HG03378 (cell line): Measurements from ENCODE around the gene EVI5L.
"Not testable (repeated sequence)": the region's sequence is repeated elsewhere in the genome, so short reads cannot be mapped to it uniquely, and the experiment has no call there.

ENCODE experiments used
- ATAC-seq: cut with Tn5 transposase; IDR thresholded peaks from one replicate; pipeline ENCODE4 v1.9.1; 2021; ENCODE audit warnings: mild to moderate bottlenecking, moderate library complexity; ENCODE audit not compliant: unreplicated experiment

EVI5L gene

DNA sequence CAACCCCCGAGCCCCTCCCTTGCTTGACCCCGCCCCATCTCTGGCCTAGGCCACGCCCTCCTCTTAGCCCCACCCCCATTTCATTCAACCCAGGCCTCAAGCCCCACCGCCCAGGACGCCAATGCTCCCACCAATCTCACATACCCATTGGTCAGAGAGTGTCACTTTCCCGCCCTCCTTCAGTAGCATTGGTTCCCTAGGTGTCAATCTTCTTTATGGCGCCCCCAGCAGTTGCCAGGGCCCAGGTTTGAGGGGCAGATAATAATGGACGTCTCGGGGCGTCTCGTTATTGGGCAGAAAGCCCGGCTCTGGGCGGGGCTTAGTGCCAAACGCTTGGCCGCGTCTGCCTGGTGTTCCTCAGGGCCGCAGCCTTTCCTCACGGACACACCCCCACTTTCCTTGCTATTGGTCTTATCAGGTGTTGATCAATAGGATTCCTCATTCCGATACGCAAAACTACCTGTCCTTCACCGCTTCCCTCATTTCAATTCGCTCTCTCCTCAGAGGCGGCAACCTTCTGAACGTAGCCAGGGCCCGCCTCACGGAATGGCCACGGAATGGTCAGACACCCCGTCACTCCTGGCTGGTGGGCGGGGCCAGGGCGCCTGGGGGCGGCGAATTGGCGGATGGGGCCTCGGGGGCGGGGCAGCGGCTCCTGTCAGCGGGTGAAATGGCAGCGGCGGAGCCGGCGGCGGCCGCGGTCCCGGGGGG lies at the start of gene EVI5L:
TSS of gene EVI5L (plus strand) at position 658 of the 711 bp plus-strand sequence. CDS start 16,325 bp downstream, outside the sequence.
- peak; percentile 87 for ATAC-seq

DNA sequence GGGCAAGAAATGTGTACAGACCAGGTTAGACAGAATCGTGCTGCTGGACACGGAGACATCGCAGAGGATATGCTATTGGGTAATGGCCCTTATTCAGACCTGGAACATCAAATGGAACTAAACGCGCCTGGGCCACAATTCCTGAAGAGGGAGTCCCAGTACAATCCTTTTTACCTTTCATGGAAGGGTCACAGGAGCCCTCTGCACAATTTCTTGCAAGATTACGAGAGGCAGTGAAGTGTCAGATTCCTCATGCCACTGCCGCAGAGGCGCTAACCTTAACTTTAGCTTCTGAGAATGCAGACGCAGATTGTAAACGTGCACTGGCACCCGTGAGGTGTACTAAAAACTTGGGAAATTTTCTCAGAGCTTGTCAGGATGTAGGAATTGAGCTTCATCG lies 48.9 kb upstream of the EVI5L start:
- ATAC-seq: no peak

DNA sequence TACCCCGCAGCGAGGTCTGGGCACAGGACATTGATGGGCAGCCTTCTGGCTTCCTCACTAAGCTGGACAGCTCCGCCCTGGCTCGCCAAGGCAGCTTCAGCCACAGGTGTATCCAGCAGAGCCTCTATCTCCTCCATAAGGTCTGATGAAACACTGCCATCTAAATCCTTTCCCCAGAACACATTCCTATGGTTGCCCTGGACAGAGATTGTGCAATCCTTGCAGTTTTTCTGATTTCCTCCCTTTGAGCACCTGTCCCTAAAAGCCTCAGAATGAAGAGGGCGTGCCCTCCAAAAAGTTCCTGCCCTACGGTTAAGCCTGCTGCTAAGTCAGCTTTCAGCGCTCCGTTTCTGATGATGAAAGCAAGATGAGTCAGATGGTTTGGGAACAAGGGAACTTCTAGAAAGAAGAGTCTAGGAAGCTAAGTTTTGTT lies 46.0 kb upstream of the EVI5L start:
- no peak for ATAC-seq

DNA sequence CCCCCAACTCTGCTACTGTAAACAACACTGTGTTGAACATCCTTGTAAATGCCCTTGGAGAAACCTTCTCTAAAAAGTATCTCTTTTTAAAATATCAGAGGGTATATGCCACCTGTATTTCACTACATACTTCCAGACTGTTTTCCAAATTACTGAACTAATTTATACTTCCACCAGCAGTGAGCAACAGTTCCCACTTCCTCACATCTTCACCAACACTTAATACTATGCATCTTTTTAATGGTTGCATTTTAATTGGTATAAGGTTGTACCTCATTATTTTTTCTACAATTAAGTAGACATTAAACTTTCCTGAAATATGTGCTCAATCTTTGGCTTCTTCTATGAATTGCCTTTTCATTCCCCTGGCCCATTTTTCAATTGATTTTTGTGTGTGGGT lies 45.2 kb upstream of the EVI5L start:
- ATAC-seq: no peak

DNA sequence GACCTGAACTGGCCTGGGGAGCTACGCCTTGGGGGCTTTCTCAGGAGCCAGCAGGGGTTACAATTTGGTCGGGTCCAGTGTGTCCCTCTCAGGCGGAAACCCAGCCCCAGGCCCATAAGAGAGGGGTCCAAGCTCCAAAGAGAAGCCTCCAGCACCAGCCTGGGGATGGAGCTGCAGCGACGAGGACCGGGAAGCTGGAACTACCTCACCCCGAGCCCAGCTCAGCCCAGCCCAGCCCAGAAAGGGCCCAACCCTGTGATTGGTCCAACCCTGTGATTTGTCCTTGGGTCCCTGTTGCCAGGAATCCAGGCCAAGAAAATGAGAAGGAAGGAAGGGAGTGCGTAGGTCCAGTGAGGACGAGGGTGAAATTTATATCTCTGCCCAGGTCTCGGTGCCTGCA lies 42.9 kb upstream of the EVI5L start:
- ATAC-seq: no peak

DNA sequence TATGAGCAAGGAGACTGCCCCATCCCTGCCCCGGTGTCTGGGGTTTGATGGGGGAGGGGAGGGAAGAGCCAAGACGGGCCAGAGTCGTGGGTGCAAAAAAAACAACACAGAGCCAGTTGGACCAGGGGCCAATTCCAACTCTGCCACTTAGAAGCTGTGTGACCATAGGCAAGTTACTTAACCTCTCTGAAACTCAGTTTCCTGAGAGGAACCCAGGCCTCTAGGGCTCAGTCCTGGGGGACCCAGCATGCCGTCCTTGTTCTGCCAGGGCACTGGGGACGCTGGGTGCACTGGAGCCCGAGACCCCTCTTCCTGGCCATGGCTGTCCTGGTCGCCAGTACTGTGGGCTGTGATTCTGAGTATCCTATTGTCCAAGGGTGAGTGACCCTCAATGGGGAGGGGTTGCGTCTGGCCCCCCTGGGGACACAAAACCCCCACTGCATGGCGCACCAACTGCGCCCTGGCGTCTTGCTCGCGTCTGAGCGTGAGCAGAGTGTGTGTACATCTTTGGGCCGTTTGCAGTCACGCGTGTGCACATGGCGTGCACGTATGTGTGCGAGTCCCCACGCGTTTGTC lies 42.3 kb upstream of the EVI5L start:
- no peak for ATAC-seq

DNA sequence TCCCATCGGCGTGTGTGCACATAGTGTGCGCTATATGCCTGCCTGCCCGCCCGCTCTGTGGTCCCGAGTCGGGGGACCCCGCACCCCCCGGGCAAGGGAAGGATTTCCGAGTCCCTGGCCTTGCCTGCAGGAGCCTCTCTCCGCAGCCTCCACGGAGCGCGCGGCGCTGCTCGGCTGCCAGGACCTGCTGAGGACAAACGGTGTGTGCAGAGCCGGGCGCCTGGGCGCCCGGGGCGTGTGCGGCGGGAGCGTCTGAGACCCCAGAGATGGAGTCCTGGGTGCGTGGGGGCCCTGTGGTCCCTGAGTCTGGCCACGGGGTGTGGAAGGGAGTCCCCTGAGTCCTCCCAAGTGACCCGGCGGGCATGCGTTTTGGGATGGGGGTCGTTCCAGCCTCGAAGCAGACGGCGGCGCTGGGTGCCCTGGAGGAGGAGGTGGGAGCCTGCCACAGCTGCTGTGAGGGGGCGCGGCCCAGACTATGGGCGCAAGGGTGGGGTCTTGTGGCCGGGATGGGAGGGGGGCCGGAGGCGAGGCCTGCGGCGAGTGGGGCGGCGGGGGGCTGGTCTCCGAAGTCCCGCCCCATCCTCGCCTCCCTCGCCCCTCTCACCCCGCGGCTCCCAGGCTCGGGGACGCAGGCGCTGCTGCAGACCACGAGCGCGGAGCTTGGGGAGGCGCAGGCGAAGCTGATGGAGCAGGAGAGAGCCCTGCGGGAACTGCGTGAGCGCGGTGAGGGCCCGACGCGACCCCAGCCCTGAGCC lies 41.7 kb upstream of the EVI5L start:
- ATAC-seq: no peak

DNA sequence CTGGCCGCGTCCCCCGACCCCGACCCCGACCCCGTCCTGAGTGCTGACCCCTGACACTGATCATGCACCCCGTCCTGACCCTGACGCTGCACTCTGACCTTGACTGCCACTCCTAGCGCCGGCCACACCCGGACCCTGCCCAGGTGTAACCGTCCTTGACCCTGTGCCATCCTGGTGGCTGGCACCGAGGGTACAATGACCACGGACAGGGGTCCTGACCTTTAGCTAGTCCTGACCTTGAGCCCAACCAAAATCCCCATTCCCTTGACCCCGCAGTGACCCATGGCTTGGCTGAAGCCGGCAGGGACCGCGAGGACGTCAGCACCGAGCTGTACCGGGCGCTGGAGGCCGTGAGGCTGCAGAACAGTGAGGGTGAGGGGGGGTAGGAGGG lies 41.1 kb upstream of the EVI5L start:
- no peak for ATAC-seq

DNA sequence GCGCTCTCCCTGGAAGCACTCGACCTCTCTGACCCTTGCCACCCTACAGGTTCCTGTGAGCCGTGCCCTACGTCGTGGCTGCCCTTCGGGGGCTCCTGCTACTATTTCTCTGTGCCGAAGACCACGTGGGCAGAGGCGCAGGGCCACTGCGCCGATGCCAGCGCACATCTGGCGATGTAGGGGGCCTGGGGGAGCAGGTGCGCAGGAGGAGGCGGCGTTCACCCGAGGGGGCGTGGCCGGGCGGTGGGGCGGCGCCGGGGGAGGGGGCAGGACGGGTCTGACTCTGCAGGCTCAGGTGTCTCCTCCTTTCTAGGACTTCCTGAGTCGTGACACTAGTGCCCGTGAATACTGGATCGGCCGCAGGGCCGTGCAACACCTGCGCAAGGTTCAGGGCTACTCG lies 40.6 kb upstream of the EVI5L start:
- ATAC-seq: no peak

DNA sequence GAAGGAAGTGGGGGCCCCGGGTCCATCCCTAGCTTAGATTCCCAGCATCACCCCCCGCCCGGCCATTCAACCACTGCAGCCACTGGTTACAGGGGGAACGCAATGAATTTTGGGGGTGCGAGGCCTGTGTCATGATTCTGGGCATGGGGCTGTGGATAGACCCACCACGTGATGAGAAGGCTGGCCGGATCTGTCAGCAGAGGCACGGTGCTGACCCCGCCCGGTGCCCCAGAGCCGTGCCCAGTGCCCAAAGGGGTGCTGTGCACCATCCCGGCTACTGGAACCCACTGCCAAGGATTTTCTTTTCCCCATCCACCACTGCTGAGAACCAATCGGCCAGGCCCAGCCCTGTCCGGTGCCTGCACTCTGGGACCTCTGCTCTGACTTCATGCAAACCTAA lies 39.6 kb upstream of the EVI5L start:
- no peak for ATAC-seq

DNA sequence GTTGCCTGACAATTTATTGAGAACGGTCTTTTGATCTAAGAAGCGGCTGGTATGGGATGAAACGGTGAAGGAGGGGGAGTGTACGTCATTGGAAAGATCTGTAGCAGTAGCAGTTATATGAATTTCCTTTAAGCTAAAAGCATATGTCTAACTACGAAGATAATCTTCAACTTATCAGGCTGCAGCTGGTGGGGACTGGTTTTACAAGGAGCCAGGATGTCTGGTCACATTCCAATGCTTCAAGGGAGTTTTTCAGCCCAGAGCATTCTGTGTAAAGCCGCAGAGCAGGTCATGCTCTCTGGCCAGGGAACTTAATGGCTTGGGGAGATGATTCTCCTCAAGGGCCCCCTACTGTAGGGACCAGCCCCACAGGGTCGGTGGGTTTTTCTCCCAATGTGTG lies 37.7 kb upstream of the EVI5L start:
- ATAC-seq: no peak

DNA sequence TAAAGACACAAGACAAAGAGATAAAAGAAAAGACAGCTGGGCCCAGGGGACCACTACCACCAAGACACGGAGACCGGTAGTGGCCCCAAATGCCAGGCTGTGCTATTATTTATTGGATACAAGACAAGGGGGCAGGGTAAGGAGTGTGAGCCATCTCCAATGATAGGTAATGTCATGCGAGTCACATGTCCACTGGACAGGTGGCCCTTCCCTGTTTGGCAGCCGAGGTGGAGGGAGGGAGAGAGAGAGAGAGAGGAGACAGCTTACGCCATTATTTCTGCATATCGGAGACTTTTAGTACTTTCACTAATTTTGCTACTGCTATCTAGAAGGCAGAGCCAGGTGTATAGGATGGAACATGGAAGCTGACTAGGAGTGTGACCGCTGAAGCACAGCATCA lies 37.3 kb upstream of the EVI5L start:
- not testable (repeated sequence) for ATAC-seq

DNA sequence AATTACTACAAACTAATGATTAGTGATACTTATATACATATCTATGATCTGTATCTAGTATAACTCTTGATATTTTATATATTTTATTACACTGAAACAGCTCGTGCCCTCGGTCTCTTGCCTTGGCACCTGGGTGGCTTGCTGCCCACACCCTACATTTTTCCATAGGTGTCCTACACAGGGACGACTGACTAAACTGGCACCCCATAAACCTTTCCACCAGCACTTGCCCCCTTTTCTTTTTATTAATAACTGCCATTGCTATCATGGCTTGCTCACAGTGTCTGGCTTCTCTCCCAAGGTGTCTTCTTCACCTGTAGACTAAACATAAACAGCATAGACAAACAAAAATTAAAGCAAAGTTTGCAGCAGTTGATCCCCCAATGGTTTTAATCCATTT lies 36.5 kb upstream of the EVI5L start:
- no peak for ATAC-seq

DNA sequence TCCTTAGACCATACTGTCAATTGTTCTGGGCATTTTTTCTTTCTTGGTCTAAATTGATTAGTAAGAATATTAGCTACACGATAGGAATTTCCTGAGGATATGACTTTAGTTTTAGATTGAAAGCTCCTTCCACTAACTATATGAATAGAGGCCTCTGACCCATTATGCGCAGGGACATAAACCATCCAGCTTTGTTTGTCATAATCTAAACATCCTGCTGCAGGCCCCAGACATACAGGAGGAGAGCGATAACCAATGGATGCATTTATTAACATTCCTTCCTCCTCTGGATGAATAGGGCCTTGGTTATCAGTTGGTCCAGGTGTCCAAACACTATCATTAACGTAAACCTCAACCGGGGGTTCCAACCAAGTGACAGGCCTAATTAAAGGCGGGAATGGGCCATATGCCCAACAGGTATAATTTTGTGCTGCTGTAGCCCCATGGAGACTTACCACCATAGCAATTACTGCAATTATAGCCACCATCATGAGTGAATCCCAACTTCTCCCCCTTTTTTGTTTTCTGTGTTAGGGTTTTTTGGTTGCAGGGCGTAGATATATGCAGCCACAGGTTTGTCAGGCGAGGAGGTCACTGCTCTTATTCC lies 34.4 kb upstream of the EVI5L start:
- no peak for ATAC-seq

DNA sequence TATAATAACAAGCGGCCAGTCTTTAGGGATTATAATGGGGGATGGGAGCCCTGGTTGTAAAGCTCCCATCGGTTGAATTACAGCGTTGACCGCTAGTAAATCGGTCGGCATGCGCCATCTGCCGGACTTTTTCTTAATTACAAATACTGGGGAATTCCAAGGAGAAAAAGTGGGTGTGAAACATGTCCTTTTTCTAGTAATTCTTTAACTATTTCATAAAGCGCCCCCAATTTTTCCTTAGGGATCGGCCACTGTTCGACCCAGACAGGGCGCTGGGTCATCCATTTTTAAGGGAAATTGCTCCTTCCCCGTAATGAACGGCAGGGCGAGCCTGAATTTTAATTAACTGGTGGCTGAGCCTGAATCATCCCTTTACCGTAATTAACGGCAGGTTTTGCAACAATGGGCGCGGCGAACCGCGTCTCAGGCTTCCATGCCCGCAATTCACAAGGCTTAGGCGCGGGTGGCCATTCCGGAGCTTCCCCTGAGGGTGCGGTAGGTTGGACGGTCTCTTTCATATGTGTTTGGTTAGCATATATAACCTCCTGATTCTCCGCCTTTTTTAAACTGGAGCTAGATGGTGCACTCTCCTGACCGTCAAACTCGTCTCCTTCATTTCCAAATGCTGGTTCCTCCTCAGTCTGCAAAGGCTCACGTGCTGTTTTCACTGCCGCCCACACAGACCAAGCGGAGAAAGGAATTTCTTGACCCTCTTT lies 30.2 kb upstream of the EVI5L start:
- no peak for ATAC-seq

DNA sequence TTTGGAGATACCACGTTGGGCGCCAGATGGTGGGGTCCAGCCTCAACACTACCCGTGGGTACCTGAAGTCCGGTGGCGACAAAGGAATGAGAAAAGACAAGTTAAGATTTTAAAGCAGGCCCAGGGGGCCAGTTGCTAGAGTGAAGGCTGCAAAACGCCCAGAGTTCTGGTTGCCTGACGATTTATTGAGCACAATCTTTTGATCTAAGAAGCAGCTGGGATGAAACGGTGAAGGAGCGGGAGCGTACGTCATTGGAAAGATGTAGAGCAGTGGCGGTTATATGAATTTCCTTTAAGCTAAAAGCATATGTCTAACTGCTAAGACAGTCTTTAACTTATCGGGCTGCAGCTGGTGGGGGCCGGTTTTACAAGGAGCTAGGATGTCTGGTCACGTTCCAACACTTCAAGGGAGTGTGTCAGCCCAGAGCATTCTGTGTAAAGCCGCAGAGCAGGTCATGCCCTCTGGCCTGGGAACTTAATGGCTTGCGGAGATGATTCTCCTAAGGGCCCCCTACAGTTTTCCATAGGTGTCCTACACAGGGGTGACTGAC lies 28.9 kb upstream of the EVI5L start:
- ATAC-seq: no peak

DNA sequence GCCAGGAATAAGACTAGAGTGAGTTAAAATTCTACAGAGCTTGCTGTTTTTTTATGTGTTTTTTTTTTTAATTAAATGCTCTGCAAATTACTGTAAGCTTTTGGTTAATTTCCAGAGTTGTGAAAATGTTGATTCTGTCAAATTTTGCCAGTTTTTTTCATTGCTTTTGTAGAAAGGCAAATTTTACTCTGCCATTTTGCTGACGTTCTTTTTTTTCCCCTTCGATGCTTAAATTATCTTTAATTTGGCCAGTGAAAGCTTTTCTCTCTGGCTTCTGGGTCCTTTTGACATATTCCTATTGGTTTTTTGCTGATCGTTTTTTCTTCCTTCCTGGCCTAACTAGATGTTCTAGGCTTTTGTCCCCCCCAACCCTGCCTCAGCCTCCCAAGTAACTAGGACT lies 23.8 kb upstream of the EVI5L start:
- ATAC-seq: no peak

DNA sequence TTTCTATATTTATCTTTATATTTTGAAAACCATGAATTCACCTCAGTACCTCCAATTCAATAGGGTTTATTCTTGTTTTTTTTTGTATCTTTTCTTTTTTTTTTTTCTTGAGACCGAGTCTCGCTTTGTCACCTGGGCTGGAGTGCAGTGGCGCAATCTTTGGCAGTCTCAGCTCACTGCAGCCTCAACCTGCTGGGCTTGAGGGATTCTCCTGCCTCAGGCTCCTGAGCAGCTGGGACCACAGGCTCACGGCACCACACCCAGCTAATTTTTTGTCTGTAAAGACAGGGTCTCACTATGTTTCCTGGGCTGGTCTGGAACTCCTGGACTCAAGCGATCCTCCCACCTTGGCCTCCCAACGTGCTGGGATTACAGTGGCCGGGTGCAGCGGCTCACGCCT lies 23.1 kb upstream of the EVI5L start:
- ATAC-seq: no peak

DNA sequence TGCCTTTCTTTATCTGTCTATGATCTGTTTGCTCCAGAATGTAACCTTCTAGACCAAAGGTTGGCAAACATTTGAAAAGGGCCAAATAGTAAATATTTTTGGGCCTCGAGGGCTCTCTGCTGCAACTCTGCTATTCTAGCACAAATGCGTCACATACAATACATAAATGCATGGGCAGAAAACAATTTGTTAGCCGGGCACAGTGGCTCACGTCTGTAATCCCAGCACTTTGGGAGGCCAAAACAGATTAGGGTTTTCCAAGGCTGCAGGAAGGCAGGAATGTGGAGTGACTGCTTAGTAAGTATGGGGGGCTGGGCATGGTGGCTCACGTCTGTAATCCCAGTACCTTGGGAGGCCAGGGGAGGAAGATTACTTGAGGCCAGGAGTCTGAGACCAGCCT lies 21.9 kb upstream of the EVI5L start:
- no peak for ATAC-seq

DNA sequence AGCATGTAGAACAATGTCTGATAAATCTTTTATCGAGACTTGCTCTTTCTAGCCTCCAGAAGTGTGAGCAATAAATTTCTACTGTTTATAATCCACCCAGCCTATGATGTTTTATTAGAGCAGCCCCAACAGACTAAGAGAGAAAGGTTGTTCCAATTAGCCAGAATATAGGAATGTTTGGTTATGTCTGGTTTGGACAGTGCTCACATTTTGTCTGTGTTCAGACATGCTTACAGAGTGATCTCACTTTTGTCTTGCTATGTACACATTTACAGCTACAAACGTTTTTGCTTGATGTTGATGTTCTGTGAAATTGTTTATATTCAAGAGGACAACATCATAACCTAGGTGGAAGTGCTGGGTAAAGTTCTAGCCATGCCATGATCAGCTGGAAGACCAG lies 18.0 kb upstream of the EVI5L start:
- ATAC-seq: no peak

DNA sequence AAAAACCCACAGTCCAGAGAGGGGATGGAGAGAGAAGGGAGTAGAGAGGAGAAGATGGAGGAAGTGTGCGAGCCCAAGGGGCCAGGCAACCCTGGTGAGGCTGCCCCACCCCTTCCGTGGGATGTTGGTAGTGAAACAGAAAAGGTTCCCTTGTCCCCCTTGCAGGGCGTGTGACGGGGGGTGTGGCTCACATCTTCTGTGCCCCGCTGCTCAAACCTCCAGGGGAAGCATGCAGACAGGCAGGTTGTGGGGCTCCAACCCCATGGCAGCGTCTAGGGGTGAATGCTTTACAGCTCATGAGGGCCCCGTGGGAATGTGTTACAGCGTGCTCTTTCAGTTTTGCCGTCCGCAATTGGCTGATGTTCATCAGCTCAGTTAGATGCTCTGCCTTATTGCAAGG lies 14.7 kb upstream of the EVI5L start:
- ATAC-seq: no peak
